Karpas-422 (cell line): ENCODE measurements around the gene MTTP. TPM values are rescaled to one million over a fixed set of nuclear protein-coding genes. Genes with fewer than 3 reads are reported as not detected.

Experiments
- DNase-seq: peaks from one replicate; pipeline ENCODE4 v3.0.0-alpha.2; 2015
- H2AFZ ChIP-seq: fragments of 200-600 bp; sonication (generic); 2 replicates; pipeline ENCODE4 v1.6.1; 2014; ENCODE audit warnings: antibody characterized with exemption, low read length, mixed read lengths
- H3K27ac ChIP-seq: fragments of 200-600 bp; sonication (generic); 2 replicates; pipeline ENCODE4 v1.5.1; 2014; ENCODE audit warnings: mild to moderate bottlenecking, low read length, moderate library complexity
- H3K27me3 ChIP-seq: fragments of 200-600 bp; sonication (generic); 2 replicates; pipeline ENCODE4 v1.6.1; 2014; ENCODE audit warnings: low read length, mixed read lengths
- H3K36me3 ChIP-seq: fragments of 200-600 bp; sonication (generic); 2 replicates; pipeline ENCODE4 v1.6.1; 2014; ENCODE audit warnings: low read length, mixed read lengths; ENCODE audit not compliant: insufficient read depth
- H3K4me1 ChIP-seq: fragments of 200-600 bp; sonication (generic); 2 replicates; pipeline ENCODE4 v1.6.1; 2014; ENCODE audit warnings: mild to moderate bottlenecking, low read length, mixed read lengths
- H3K4me2 ChIP-seq: fragments of 200-600 bp; sonication (generic); 2 replicates; pipeline ENCODE4 v1.6.1; 2014; ENCODE audit warnings: low read length, low read depth, mild to moderate bottlenecking; ENCODE audit not compliant: poor library complexity, severe bottlenecking
- H3K4me3 ChIP-seq: fragments of 200-600 bp; sonication (generic); 2 replicates; pipeline ENCODE4 v1.5.1; 2014; ENCODE audit warnings: mild to moderate bottlenecking, antibody characterized with exemption, low read length, mixed read lengths
- H3K79me2 ChIP-seq: fragments of 200-600 bp; sonication (generic); 2 replicates; pipeline ENCODE4 v1.6.1; 2014; ENCODE audit warnings: mild to moderate bottlenecking, low read length, mixed read lengths
- H3K9ac ChIP-seq: fragments of 200-600 bp; sonication (generic); 2 replicates; pipeline ENCODE4 v1.6.0; 2014; ENCODE audit warnings: low read length
- H3K9me2 ChIP-seq: fragments of 200-600 bp; sonication (generic), shearing (Covaris generic); replicated peaks from 2 replicates; pipeline ENCODE4 v1.6.0; 2014; ENCODE audit warnings: mild to moderate bottlenecking, low read length, moderate library complexity; ENCODE audit not compliant: insufficient read depth
- H3K9me3 ChIP-seq: fragments of 300-700, 200-600 bp; sonication (generic); 2 replicates; pipeline ENCODE4 v1.6.1; 2014; ENCODE audit warnings: low read length, mixed read lengths
- H4K20me1 ChIP-seq: fragments of 200-600 bp; sonication (generic); 2 replicates; pipeline ENCODE4 v1.6.1; 2014; ENCODE audit warnings: mild to moderate bottlenecking, antibody characterized with exemption, low read length, low read depth; ENCODE audit not compliant: insufficient read depth
- total RNA-seq: library from RNA; depleted of rRNA; stranded (reverse); fragments of >200 nt; shearing (Covaris generic); gene quantifications from 2 replicates; pipeline ENCODE4 v1.2.3, GENCODE V29; 2014; ENCODE audit warnings: low replicate concordance; rRNA removed

MTTP gene
- total RNA-seq, 1 experiment from 2014 or later, result 0.22 TPM

DNA sequence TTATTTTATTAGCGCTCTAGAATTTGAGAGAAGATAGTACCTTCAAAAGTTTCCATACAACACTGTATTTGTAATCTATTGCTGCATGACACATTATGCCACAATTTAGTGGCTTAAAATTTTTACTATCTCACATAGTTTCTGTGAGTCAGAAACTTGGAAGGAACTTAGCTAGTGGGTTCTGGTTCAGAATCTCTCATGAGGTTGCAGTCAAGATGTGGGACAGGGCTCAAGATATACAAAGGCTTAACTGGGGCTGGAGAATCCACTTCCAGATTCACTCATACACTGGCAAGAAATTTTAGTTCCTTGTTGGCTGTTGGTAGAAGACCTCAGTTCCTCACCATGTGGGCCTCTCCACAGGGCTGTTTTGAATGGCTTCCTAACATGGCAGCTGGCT, 94.5 kb downstream of the MTTP start:
- Histone ChIP-seq H3K4me3 (no peak overlapping the region), H3K27ac (no peak overlapping the region), H3K9ac (no peak overlapping the region), H3K79me2 (no peaks in the 10 kb centered on the region), H3K9me2 (no peaks in the 10 kb centered on the region), H3K9me3 (no peaks in the 10 kb centered on the region; the same call in 1 of the 2 replicates), H3K4me1 (no peaks in the 10 kb centered on the region), H3K27me3 (no peaks in the 10 kb centered on the region), H2AFZ (no peak overlapping the region), H3K4me2 (no peak overlapping the region), H4K20me1 (no peaks in the 10 kb centered on the region), H3K36me3 (no peaks in the 10 kb centered on the region)
- no peak for DNase-seq

DNA sequence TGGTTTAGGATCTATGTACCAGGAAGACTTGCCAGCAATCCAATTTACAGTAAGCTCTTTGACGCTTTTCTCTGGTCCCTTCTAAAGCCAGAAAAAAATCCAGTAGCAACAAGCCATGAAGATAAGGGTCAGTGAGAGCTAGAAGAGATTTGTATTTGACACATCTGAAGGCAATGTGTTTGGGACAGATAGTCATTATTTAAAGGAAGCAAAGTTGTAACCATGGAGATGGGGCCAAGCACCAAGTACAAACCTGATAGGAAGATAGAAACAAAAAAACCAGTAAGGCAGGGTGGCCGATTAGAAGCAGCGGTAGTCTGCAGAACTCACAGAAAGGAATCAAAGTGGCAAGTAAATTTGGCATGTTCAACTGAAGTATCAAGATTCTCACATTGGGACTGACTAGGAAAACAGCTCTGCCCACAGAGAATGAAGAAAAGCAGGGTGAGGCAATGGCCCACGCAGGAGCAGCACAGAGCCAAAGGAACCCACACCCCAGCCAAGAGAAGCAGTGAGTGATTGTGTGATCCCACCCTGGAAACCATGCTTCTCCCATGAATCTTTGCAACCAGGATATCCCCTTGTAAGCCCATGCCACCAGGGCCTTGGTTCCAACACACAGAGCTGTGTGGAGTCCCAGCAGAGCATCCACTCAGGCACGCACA, 95.9 kb downstream of the MTTP start:
- no peak for DNase-seq
- no peaks in the 10 kb centered on the region for H3K27me3 ChIP-seq
- H2AFZ ChIP-seq, result no peak overlapping the region
- no peaks in the 10 kb centered on the region; the same call in 1 of the 2 replicates for H3K36me3 ChIP-seq
- no peak overlapping the region for H3K27ac ChIP-seq
- H3K4me3 ChIP-seq, result no peak overlapping the region
- no peaks in the 10 kb centered on the region for H4K20me1 ChIP-seq
- no peaks in the 10 kb centered on the region for H3K79me2 ChIP-seq
- H3K9me2 ChIP-seq, result no peaks in the 10 kb centered on the region
- no peaks in the 10 kb centered on the region; the same call in 1 of the 2 replicates for H3K9me3 ChIP-seq
- H3K4me2 ChIP-seq, result no peak overlapping the region
- H3K9ac ChIP-seq, result no peak overlapping the region
- no peaks in the 10 kb centered on the region for H3K4me1 ChIP-seq

Other genes starting within 250 kb of the MTTP start
- not detected in 2 replicates for gene ADH1C, start 222.1 kb upstream of the MTTP start, total RNA-seq
- gene ADH7, start 139.5 kb upstream of the MTTP start, total RNA-seq, result not detected in 2 replicates
- not detected in 2 replicates for gene C4orf17, start 63.8 kb upstream of the MTTP start, total RNA-seq
- 11.5 and 15.1 TPM in 2 replicates for gene TRMT10A, start 10.8 kb upstream of the MTTP start, total RNA-seq
- 3.4 and 4.7 TPM in 2 replicates for gene C4orf54, start 83.0 kb downstream of the MTTP start, total RNA-seq
- 49.1 and 102 TPM in 2 replicates for gene DAPP1, start 242.0 kb downstream of the MTTP start, total RNA-seq